Adipose tissue (tissue), 3 donors: ENCODE data around the gene CASP10. TPM values are rescaled to one million over a fixed set of nuclear protein-coding genes. Genes with fewer than 3 reads are reported as not detected.

ENCODE experiments used
- H3K27ac ChIP-seq: one replicate; pipeline ENCODE4 v1.5.1; 2013; ENCODE audit warnings: low read depth, low read length
- WGBS, 3 donors: extraction: QIAGEN DNeasy Blood & Tissue Kit; methylation state at CpG; one replicate each; pipeline ENCODE4 v1.1.7; 2013; 5-methylcytosine and 5-hydroxymethylcytosine counted together
- polyA plus RNA-seq, 3 donors: library from polyadenylated mRNA; stranded (reverse); fragments of 200-250 nt; gene quantifications; one replicate each; pipeline ENCODE4 v1.2.3, GENCODE V29; 2013
- donor health status: healthy with polysubstance abuse.
- donor health status: Bipolar disorder and iron deficiency.
- donor health status: healthy.

CASP10 gene
- polyA plus RNA-seq, 3 donors: 2.3 to 4.8 (median 3.6) TPM

DNA sequence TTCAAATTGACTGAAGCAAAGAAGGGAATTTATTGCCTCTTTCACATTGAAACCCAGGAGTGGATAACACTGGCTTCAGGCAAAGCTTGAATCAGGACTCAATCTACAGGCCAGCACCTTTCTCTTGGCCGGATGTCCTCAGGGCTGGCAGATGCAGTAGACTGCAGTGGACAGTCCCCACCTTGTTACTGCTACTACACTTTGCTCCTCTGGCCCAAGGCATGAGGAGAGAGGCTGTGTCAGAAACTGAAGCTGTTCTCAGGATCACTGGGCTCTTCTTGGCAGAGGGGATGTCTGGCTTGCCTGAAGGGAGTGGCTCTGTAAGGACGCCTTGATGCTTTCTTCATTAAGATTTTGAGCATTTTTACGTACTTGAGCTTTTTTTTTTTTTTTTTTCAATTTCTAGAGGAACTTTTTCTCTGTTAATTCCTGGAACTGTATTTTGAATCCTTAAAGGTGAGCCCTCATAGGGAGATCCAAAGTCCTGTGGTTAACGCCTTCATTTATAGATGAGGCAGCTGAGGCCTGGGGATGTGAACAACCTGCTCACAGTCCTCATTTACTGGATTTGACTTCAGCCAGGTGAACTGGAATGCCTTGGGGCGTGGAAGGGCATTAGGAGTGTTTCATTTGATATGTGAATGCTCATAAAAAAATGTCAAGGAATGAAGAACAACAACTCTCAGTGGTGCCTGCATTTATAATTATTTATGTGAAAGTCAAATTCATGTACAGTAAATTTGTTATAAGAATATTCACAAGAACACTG lies 36.6 kb downstream of the CASP10 start:
- H3K27ac ChIP-seq: no peak overlapping the region
- 72 to 85% (median 76%) methylated on average over 5 of the region's 5 CpGs for WGBS, 3 donors

GRCh38 chr2:201220102-201220570 lies 37.2 kb downstream of the CASP10 start:
- no peak overlapping the region for H3K27ac ChIP-seq
- WGBS, 3 donors: 15 to 42% (median 32%) methylated on average over 4 of the region's 4 CpGs

DNA sequence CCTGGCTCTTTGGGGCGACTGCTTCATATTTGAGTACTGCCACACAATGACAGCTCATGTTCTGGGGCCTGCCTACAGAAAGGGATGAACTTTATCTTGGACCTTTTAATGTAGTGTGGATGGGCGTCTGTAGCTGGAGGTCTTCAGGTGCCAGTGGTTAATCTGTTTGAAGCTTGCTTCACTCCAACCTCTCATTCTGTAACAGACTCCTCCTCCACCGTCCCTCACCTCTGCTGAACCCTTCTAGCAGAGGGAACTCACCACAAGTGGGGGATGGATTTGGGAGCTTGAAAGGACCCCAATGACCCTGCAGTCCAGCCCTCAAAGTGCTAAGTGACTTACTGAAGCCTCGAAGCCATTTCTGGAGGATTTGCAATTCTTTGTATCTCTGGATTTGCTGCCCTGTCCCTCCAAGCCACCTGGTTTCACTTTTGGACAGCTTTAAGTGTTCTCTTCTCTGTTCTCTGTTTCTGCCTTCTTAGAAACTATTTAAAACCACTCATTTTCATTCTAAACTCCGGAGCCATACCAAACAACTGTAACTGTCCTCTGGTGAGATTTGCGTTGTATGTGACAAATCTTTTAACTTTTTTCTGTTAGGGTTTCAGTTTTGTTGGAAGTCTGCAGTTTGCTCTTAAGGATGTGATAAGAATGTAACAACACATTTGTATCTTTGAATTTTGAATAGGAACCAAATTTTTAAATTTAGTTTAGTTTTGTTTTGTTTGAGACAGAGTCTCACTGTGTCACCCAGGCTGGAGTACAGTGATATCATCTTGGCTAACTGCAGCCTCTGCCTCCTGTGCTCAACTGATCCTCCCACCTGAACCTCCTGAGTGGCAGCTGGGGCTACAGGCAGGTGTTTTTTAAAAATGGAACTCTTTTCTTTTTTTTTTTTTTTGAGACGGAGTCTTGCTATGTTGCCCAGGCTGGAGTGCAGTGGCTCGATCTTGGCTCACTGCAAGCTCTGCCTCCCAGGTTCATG lies 40.4 kb downstream of the CASP10 start:
- 62 to 80% (median 70%) methylated on average over 8 of the region's 8 CpGs for WGBS, 3 donors
- no peak overlapping the region for H3K27ac ChIP-seq

DNA sequence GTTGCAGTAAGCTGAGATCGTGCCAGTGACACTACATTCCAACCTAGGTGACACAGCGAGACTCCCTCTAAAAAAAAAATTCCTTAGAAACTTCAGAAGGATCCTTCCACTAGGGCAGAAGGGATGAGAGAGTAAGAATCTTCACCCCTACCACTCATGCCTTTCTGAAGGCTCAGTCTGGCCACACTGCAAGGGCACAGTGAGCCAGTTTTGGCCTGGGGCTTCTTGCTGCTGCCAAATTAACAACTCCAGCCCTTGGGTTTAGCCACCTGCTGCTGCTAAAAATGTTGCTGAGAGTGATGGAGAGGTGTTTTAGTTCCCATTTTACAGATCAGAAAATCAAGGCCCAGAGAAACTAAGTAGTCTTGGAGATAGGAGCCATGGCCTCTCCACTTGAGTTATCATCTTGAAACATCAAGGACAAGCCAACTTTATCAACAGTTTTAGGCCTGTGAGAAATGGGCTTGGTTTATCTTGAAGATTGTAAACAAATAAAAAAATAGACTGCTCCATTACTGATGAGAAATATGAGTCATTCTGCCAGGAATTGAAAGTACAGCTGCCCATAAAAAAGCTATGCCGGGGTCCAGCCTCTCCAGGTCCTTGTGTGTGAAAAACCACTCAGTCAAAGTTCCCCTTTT lies 45.5 kb downstream of the CASP10 start:
- 73 to 90% (median 75%) methylated on average over 3 of the region's 3 CpGs for WGBS, 3 donors
- H3K27ac ChIP-seq: no peak overlapping the region

GRCh38 chr2:201228912-201229290 lies 46.0 kb downstream of the CASP10 start:
- WGBS, 3 donors: 45 to 71% (median 49%) methylated on average over 12 of the region's 12 CpGs
- H3K27ac ChIP-seq: no peak overlapping the region

DNA sequence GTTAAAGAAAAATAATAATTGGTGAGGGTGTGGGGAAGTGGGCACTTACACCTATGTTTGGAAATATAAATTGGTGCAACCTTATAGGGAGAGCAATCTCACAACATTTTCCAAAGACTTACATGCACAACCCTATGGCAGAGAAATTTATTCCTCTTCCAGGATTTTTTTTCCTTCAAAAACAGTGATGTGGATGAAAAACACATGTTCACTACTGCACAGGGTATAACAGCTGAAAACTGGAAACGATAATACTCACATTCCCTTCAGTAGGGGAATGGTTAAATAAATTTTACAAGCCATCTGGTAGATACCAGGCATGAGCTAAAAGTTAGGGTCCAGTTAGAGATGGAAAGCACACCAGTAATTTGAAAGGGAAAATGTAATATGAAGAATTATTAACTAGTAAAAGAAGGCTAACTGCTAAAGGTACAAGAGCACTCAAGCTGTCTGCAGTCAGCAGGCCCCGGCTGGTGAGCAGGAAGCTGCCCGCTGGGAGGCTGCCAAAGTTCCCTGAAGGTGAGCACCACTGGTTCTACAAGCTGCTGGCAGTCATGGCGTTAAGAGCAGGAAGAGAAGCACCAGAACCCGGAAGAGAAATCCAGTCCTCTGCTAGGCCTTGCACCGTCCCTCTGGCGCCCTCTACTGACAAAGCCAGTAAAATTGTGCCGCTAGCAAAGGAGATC lies 49.0 kb downstream of the CASP10 start:
- no peak overlapping the region for H3K27ac ChIP-seq
- 11 to 13% (median 11%) methylated on average over 8 of the region's 8 CpGs for WGBS, 3 donors

- 19 to 52% (median 36%) methylated on average over 3 of the region's 3 CpGs for WGBS, 3 donors
- H3K27ac ChIP-seq: no peak overlapping the region
Observed at GRCh38 chr2:201232467-201232815, 49.5 kb downstream of the CASP10 start.

- no peak overlapping the region for H3K27ac ChIP-seq
- 14 to 40% (median 23%) methylated on average over 8 of the region's 8 CpGs for WGBS, 3 donors
Observed at GRCh38 chr2:201233192-201233811, 50.4 kb downstream of the CASP10 start.

GRCh38 chr2:201233812-201234662 lies 51.1 kb downstream of the CASP10 start:
- H3K27ac ChIP-seq: no peak overlapping the region
- WGBS, 3 donors: 52 to 81% (median 63%) methylated on average over 21 of the region's 21 CpGs

DNA sequence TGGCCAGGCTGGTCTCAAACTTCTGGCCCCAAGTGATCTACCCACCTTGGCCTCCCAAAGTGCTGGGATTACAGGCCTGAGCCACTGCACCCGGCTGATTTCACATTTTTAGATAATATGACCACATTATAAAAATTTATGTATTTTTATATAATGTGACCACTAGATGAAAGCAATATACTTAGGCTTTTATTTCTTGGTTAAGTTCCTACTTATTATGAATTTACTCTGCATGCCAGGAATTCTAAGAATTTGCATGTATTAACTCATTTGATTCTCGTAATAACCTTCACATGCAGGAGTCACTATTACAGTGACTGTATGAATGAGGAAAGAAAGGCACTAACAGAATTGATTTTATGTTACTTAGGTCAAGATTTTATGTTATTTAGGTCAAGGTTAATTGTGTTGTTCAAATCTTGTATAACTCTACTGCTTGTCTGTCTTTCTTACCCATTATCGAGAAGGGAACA lies 51.8 kb downstream of the CASP10 start:
- WGBS, 3 donors: 41 to 56% (median 47%) methylated on average over 3 of the region's 3 CpGs
- no peak overlapping the region for H3K27ac ChIP-seq

- WGBS, 3 donors: 18 to 36% (median 21%) methylated on average over 14 of the region's 14 CpGs
- H3K27ac ChIP-seq: no peak overlapping the region
Observed at GRCh38 chr2:201235860-201236811, 53.2 kb downstream of the CASP10 start.

- no peak overlapping the region for H3K27ac ChIP-seq
- 49 to 73% (median 58%) methylated on average over 7 of the region's 7 CpGs for WGBS, 3 donors
Observed at GRCh38 chr2:201237486-201238123, 54.7 kb downstream of the CASP10 start.

DNA sequence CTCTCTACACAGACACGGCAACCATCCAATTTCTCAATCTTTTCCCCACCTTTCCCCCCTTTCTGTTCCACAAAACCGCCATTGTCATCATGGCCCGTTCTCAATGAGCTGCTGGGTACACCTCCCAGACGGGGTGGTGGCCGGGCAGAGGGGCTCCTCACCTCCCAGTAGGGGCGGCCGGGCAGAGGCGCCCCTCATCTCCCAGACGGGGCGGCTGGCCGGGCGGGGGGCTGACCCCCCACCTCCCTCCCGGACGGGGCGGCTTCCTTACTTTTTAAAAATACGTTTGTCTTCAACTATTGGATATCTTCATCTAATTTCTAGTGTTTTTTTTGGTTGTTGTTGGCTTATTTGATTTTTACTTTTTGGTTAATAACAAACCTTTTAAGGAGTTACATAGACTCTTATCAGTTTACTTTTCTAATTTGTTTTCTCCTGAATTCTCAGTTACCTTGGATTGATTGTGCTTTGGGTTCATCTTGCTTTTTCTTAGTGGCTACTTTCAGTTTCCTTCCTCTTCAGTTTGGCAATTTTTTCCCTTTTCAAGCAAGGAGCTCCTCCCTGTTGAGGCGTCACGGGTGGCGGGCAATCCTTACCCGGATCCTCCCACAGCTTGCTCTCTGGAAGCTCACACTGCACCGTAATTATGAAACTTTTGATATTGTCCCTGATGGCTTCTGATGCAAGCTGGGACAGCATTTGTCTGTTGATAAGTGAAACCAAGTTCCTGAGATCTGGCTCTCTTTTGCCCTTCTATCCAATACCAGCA lies 56.4 kb downstream of the CASP10 start:
- 69 to 84% (median 70%) methylated on average over 18 to 21 of the region's 21 CpGs for WGBS, 3 donors
- H3K27ac ChIP-seq: peak overlapping the region; percentile 44

DNA sequence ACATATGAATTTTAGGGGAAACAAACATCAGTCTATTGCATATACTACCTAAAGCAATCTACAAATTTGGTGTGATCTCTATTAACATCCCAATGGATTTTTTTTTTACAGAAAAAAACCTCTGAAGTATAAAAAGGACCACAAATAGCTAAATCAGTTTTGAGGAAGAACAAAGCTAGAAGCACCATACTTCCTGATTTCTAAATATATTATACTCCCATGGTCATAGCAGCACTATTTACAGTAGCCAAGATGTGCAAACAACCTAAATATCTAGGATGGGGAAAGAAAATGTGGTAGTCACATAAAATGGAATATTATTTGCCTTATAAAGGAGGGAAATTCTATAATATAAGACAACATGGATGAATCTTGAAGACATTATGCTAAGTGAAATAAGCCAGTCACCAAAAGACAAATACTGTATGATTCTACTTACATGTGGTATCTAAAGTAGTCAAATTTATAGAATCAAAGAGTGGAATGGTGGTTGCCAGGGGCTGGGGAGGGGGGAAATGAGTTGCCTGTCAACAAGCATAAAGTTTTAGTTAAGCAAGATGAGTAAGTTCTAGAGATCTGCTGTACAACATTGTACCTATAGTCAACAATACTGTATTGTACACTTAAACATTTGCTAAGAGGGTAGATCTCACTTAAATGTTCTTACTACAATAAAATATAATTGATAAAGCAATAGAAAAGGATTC lies 59.8 kb downstream of the CASP10 start:
- H3K27ac ChIP-seq: no peak overlapping the region
